ENCODE data around the gene ITLN1. TPM values are rescaled to one million over a fixed set of nuclear protein-coding genes. Genes with fewer than 3 reads are reported as not detected.

The ITLN1 gene
- total RNA-seq, 1 experiment from 2014 or later: not detected

GRCh38 chr1:160859166-160859565, 25.8 kb downstream of the ITLN1 start:
- no peaks in the 10 kb centered on the region for H3K9me3 Mint-ChIP-seq (ENCODE audit: unreplicated experiment)
- BruUV-seq (replicated peaks): no TSS peak
- H3K4me1 Mint-ChIP-seq (ENCODE audit: insufficient read depth, unreplicated experiment): no peaks in the 10 kb centered on the region
- no peak overlapping the region for H3K27ac Mint-ChIP-seq (ENCODE audit: low read depth, unreplicated experiment)
- H3K27me3 Mint-ChIP-seq (ENCODE audit: insufficient read depth, unreplicated experiment): no peaks in the 10 kb centered on the region
- no peaks in the 10 kb centered on the region for H3K36me3 Mint-ChIP-seq (ENCODE audit: insufficient read depth, unreplicated experiment)
- ChIA-PET CTCF (interaction anchor here (0.9 to 1.2 kb wide), 2 partner anchors 24 to 94 kb away, joined by 4 to 6 read pairs; no protein-coding TSS in a partner anchor), POLR2A (no interaction called here)
- TF ChIP-seq CTCF (IDR thresholded peaks at IDR 0.05; ENCODE audit: unreplicated experiment): no peak
- no peak overlapping the region for H3K4me3 Mint-ChIP-seq (ENCODE audit: unreplicated experiment)
- intact Hi-C loops (cut with micrococcal nuclease): no loop called here
- no peak for DNase-seq (ENCODE audit: unreplicated experiment)

GRCh38 chr1:160858507-160858906, 26.5 kb downstream of the ITLN1 start:
- Mint-ChIP-seq H3K4me1 (ENCODE audit: insufficient read depth, unreplicated experiment) (peaks cover 6% of the 10 kb centered on the region), H3K4me3 (ENCODE audit: unreplicated experiment) (no peak overlapping the region), H3K9me3 (ENCODE audit: unreplicated experiment) (no peaks in the 10 kb centered on the region), H3K27me3 (ENCODE audit: insufficient read depth, unreplicated experiment) (no peaks in the 10 kb centered on the region), H3K27ac (ENCODE audit: low read depth, unreplicated experiment) (no peak overlapping the region), H3K36me3 (ENCODE audit: insufficient read depth, unreplicated experiment) (no peaks in the 10 kb centered on the region)
- TF ChIP-seq CTCF (IDR thresholded peaks at IDR 0.05; ENCODE audit: unreplicated experiment): no peak
- no TSS peak for BruUV-seq (replicated peaks)
- DNase-seq (ENCODE audit: unreplicated experiment): no peak
- ChIA-PET POLR2A (interaction anchor here (0.8 to 1.4 kb wide), 3 partner anchors 12 to 216 kb away, joined by 4 to 7 read pairs (median 4); no protein-coding TSS in a partner anchor), CTCF (interaction anchor here (0.7 to 1.2 kb wide), 5 partner anchors 24 to 95 kb away, joined by 3 to 6 read pairs (median 4); no protein-coding TSS in a partner anchor)
- intact Hi-C loops (cut with micrococcal nuclease): no loop called here

- no peak overlapping the region for H3K27ac Mint-ChIP-seq (ENCODE audit: low read depth, unreplicated experiment)
- intact Hi-C loops (cut with micrococcal nuclease): no loop called here
- DNase-seq (ENCODE audit: unreplicated experiment): no peak
- no TSS peak for BruUV-seq (replicated peaks)
- ChIA-PET CTCF (interaction anchor here (0.7 to 1.4 kb wide), 6 partner anchors 23 to 95 kb away, joined by 3 to 6 read pairs (median 4); no protein-coding TSS in a partner anchor), POLR2A (interaction anchor here (0.8 to 1.4 kb wide), 3 partner anchors 12 to 216 kb away, joined by 4 to 7 read pairs (median 4); no protein-coding TSS in a partner anchor)
- H3K36me3 Mint-ChIP-seq (ENCODE audit: insufficient read depth, unreplicated experiment): no peaks in the 10 kb centered on the region
- H3K9me3 Mint-ChIP-seq (ENCODE audit: unreplicated experiment): no peaks in the 10 kb centered on the region
- H3K4me3 Mint-ChIP-seq (ENCODE audit: unreplicated experiment): no peak overlapping the region
- H3K4me1 Mint-ChIP-seq (ENCODE audit: insufficient read depth, unreplicated experiment): peaks cover 6% of the 10 kb centered on the region
- no peak for TF ChIP-seq CTCF (IDR thresholded peaks at IDR 0.05; ENCODE audit: unreplicated experiment)
- H3K27me3 Mint-ChIP-seq (ENCODE audit: insufficient read depth, unreplicated experiment): no peaks in the 10 kb centered on the region
Measured at GRCh38 chr1:160858097-160858496, 26.9 kb downstream of the ITLN1 start.

GRCh38 chr1:160855181-160855981, 29.6 kb downstream of the ITLN1 start:
- no peaks in the 10 kb centered on the region for H3K9me3 Mint-ChIP-seq (ENCODE audit: unreplicated experiment)
- CTCF ChIA-PET: interaction anchor here (0.6 to 2.6 kb wide), 8 partner anchors 9 to 437 kb away, joined by 3 to 9 read pairs (median 4); no protein-coding TSS in a partner anchor
- H3K27ac Mint-ChIP-seq (ENCODE audit: low read depth, unreplicated experiment): no peak overlapping the region
- BruUV-seq (replicated peaks): no TSS peak
- POLR2A ChIA-PET: no interaction called here
- peaks cover 6% of the 10 kb centered on the region for H3K4me1 Mint-ChIP-seq (ENCODE audit: insufficient read depth, unreplicated experiment)
- intact Hi-C loops (cut with micrococcal nuclease): no loop called here
- DNase-seq (ENCODE audit: unreplicated experiment): no peak
- no peaks in the 10 kb centered on the region for H3K36me3 Mint-ChIP-seq (ENCODE audit: insufficient read depth, unreplicated experiment)
- H3K27me3 Mint-ChIP-seq (ENCODE audit: insufficient read depth, unreplicated experiment): no peaks in the 10 kb centered on the region
- TF ChIP-seq CTCF (IDR thresholded peaks at IDR 0.05; ENCODE audit: unreplicated experiment): no peak
- no peak overlapping the region for H3K4me3 Mint-ChIP-seq (ENCODE audit: unreplicated experiment)

All from MCF 10A (cell line).